GM21576 (cell line): ENCODE results near the gene USP10.
A peak's percentile ranks its signal among the peaks of the same experiment; 100 is the strongest.
"Not testable (repeated sequence)": the region's sequence is repeated elsewhere in the genome, so short reads cannot be mapped to it uniquely, and the experiment has no call there.

Source experiments
- ATAC-seq: cut with Tn5 transposase; IDR thresholded peaks from one replicate; pipeline ENCODE4 v1.9.1; 2021; ENCODE audit warnings: mild to moderate bottlenecking, moderate library complexity; ENCODE audit not compliant: unreplicated experiment

Gene USP10

DNA sequence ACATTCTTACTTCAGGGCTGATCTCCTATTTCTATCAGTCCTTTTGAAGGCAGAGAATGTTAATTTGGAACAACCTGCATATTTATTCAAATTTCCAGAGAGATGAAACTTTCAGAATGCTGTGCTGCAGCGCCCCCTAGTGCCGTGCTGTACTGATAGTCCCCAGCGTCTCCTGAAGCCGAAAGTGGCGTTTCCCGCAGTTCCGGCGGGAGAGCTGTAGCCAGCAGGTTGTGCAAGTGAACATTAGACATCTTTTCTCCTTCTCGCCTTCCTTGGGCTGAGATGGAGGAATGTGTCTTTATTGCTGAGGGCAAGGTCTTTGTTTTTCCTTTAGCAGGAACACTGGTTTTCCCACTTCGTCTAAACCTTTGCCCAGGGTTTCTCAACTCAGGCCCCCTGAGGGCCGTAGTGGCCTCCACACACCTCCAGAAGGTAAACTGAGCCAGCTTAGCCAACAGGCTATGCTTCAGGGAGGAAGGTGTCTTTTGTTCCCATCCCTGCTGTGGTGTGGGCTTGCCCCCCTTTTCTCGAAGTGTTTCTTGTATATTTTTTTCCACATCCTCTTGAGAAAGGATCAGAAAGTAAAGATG, 26.4 kb downstream of the USP10 start:
- no peak for ATAC-seq

DNA sequence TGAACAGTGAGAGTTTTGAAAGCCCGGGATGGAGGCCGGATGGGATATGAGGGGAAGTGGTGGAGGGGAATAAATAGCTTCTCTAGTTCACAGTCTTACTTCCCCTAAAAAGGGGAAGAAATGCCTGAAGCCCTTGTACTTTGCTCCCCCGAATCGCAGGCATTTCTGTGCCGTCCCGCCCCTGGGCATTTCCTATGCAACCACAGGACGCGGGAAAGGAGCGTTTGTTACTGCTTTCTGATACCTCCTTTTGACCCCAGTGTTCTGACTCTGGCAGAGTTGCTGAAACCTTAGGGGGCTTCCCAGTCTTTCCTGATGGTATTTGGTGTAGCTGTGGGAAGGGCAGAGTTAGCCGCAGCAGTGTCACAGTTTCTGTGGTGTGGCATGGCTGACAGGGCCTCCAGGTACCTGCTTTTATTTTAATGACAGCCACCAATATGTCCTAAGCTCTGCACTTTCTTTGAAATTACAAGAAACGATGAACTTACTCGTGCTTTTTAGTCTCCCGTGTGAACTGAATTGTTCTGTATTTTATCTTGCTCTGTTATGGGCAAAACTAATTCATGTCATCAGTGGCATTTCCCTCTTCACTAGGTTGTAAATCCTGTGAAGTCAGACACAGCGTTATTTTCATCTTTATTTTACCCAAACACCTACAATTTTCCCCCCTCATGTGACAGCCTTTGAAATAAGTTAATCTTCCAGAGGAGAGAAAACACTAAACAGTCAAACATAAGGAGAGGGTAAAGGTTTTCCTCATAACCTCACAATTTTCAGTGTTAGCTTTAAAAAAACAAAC, 27.1 kb downstream of the USP10 start:
- peak; percentile 40 for ATAC-seq

GRCh38 chr16:84728853-84729424, 29.1 kb downstream of the USP10 start:
- ATAC-seq = no peak

GRCh38 chr16:84729716-84730320, 30.0 kb downstream of the USP10 start:
- ATAC-seq = no peak

DNA sequence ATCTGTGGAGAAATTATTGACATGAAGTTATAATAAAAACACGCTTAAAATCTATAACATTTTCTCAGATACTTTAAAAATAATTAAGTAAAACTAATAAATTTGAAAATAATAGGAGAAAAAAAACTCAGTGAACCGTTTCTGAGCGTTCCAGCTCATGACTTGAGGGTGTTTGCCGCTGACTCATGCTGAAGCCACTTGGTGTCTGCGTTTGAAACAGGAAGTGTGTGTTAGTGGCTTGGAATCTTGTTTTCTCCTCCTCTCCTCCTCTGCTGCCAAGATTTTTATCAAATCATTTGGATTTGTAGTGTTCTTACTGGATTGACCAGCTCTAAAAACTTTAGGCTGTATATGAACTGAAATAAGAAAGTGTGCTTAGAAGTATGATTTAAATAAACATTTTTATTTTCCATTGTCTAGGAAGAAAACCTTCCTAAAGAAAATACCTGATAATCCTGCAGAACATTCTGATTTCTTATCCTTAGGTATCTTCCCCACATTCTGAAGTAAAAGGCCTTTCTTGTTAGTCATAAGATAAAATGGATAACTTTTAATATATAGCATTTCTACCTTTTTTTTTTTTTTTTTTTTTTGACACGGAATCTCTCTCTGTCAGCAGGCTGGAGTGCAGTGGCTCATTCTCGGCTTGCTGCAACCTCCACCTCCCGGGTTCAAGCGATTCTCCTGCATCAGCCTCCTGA, 30.8 kb downstream of the USP10 start:
- peak; percentile 47 for ATAC-seq

DNA sequence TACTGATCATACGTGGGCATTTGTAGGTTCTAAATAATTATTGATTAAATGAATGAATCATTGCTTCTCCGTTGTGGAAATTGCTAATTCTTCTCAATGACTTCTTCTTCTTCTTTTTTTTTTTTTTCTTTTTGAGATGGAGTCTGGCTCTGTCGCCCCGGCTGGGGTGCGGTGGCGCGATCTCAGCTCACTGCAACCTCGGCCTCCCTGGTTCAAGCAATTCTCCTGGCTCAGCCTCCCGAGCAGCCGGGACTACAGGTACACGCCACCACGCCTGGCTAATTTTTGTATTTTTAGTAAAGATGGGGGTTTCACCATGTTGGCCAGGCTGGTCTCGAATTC, 32.5 kb downstream of the USP10 start:
- not testable (repeated sequence) for ATAC-seq

DNA sequence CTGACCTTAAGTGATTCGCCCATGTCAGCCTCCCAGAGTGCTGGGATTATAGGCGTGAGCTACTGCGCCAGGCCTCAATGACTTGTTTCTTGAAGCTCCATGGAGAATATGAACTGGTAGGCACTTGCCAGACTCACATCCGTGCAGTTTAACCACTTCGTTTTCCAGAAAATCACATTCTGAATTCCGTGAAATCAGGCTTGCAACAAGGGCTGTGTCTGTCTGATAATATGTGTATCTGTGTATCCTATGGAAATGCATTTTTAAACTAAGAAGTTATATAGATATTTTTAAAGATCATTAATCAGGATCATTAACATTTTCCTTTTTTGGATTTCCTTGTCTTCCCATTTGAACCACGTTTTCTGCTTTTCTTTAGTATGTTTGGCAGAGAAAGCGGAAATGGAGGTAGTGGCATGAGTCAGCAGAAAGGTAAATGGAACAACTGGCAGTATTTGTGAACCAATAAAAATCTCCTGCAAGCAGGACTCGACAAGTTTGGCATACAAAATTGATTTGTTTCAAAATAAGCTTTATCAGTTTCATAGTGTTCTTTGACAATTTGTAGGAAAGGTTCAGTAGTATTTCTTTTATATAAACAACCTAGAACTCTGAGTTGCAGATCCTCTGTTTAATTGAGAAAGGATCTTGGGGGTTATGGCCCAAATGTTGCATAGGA, 33.0 kb downstream of the USP10 start:
- no peak for ATAC-seq

DNA sequence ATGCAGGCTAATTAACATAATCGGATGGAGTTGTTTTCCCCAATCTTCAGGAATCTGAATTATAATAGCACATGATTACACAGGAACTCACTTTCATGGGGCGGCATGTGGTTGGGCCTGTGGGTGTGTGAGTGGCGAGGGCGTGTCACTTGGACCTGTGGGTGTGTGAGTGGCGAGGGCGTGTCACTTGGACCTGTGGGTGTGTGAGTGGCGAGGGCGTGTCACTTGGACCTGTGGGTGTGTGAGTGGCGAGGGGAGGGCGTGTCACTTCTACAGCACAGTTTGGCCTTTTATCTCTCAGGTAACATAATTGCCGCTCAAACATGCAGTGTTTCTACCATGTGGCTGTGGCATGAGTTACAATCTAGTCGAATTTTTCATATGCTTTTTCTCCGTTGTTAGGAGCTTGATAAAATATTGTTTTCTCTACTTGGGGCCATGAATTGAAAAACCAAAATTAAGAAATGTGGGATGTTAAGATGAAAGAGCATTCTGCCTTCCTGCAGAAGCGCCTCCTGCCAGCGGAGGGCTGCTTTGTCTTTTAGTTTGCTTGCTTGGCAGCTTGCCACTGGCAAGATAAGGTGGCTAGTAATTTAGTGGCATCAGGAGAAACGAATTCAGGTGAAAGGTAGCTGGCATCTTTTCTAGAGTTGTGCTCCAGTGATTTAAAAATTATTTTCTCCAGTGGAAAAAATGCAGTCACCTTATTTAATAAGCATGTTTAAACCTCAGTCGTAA, 36.2 kb downstream of the USP10 start:
- ATAC-seq = no peak

- ATAC-seq = no peak
Observed at GRCh38 chr16:84737192-84738011, 37.6 kb downstream of the USP10 start.

DNA sequence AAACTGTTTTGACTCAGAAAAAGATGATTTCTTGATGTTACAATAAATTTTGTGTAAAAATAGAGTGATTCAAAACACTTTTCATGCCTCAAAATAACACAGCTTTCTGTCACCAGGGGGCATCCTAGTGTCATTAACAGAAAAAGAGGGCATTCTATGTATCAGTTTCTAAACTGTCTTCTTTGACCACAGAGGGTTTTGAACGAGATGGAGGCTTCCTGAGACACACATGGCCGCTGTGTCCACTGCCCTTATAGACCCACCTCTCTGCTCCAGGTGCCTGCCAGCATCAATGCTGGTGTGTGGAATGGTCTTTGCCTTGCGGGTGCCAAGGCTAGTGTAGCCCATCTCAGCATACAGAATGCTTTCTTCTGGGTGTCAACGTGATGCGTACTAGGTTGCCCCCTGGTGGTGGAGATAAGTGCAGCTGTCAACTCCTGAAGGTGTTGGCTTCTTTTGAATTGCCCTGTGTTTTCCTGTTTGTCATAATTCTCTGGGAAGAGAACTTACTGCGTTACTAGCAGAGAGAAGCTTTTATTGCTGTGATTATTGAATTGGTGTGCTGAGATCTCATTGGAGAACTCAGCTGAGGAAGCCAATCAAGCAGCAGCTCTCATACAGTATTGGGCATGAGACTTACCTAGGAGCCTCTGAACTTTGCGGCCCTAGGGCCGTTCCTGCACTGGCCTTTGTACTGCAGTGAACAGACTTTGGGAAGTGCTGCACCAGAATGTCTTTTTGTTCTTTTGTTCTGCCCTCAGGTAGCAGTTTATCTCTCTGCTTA, 38.6 kb downstream of the USP10 start:
- ATAC-seq = peak; percentile 67

DNA sequence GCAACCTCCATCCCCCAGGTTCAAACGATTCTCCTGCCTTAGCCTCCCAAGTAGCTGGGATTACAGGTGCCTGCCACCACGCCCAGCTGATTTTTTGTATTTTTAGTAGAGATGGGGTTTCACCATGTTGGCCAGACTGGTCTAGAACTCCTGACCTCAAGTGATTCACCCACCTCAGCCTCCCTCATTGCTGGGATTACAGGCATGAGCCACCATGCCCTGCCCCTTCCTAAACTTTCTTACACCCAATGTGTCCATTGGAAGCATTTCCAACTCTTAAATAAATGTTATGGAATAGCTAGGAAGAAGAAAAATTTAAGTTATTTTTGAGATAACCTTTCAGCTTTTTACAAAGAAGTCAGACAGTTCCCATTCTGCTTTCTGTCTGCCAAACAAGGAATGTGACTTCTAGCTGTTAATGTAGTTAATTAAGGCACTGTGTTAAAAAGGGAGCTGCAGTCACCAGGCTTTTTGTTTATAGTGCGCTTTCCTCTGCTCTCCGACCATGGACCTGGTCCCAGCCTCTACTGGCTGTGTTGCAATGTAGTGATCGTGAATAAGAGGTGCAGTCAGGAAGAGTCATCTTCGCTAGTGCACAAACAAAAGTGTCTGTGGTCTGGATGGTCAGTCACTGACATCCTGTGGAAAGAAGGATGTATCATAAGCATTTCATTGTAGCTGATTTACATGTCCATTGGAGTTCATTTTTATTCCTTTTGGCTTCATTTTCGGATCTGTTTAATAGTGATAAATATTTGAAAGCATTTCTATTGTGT, 39.7 kb downstream of the USP10 start:
- no peak for ATAC-seq

DNA sequence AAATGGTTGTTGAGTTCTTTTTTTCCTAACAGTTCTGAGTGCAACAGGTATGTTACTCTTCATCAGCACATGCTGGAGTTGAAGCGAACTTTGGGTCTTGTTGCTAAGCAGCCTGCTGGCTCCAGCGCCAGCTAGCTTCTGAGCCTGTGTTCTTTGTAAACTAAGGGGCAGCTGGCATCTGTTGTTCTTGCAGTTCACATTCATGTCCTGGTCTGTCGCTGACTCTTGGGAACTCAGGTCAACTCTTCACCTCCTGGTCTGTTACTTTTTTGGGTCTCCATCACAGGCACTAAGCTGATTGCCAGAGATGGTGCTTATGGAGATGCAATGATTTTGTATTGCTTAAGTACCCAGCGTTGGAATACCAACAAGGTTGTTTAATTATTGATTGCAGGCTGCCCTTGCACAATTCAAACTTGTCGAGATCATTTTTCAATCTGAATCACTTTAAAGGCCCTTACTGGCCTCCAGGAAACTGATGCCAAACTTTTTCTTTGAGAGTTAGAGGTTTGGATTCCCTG, 40.9 kb downstream of the USP10 start:
- no peak for ATAC-seq

DNA sequence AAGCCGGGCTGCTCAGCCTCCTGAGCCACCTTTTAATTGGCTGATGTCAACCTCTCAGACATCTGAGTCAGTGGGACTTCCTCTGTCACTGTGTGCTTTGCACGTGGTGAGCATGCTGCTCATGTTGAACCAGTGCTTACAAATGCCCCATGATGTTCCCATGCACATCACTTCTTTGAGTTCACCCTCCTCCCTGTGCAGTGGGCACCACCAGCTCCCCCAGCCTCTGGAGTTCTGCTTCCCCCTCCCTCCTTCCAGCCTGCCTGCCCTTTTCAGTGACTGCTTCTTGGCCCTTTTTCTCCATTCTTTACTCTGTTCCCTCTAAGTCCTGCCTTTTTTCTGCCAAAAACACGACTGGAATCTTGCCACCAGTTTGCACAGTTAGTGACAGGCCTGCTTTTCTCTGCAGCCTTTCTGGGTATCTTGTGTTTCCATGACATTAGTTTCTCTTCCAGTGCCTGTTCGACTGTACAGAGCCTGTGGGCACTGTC, 41.6 kb downstream of the USP10 start:
- ATAC-seq = no peak

DNA sequence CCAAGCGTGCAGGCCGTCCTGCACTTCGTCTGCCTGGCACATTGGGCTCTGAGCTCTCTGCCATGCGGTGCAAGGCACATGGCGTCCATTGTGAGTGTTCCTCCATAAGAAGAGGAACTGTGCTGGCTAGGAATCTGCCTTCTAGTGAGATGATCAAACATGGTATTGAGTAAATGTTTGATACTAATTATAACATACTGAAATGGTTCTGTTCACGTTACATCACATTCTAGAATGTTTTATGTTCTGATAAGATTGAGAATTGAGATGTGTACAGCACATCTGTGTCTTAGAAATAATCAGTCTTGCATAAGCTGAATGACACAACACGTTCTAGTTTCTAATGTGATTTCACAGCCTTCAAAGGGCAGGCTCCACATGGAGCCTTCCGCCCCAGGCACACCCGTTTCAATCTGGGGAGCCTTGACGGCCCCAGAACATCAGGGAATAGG, 42.9 kb downstream of the USP10 start:
- no peak for ATAC-seq

GRCh38 chr16:84746231-84746630, 46.4 kb downstream of the USP10 start:
- no peak for ATAC-seq

- no peak for ATAC-seq
Observed at GRCh38 chr16:84746875-84747274, 47.1 kb downstream of the USP10 start.

DNA sequence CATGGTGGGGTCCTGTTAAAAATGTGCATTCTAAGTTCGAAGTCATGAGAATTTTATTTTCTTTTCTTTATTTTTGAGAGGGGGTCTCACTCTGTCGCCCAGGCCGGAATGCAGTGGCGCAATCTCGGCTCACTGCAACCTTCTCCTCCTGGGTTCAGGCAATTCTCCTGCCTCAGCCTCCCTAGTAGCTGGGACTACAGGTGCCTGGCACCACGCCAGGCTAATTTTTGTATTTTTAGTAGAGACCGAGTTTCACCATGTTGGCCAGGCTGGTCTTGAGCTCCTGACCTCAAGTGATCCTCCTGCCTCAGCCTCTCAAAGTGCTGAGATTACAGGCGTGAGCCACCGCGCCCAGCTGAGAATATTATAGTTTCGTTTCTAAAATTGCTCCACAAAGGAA, 48.4 kb downstream of the USP10 start:
- ATAC-seq = not testable (repeated sequence)
